GM10248 (cell line): Measurements from ENCODE around the gene SNTB2.
"Not testable (repeated sequence)": the region's sequence is repeated elsewhere in the genome, so short reads cannot be mapped to it uniquely, and the experiment has no call there.

ENCODE experiments used
- CTCF ChIA-PET: fragments of 300-600 bp; sonication (Branson Sonifier 250); formaldehyde crosslinking; extraction: SDS; loops from one replicate; lab custom pipeline; 2021; ENCODE audit warnings: antibody characterized with exemption; lab: Yijun Ruan, JAX
- POLR2A ChIA-PET: fragments of 350-650 bp; sonication (Branson Sonifier 250); formaldehyde crosslinking; extraction: SDS; loops from one replicate; lab custom pipeline; 2020; ENCODE audit warnings: antibody characterized with exemption; lab: Yijun Ruan, JAX
- DNase-seq: peaks from one replicate; pipeline ENCODE4 v3.0.0; 2012; ENCODE audit errors: extremely low spot score
- CTCF ChIP-seq: IDR thresholded peaks from 2 replicates; pipeline ENCODE4 v1.5.1; 2012; ENCODE audit warnings: mild to moderate bottlenecking, low read depth; ENCODE audit errors: extremely low read depth, missing control alignments, control extremely low read depth

SNTB2 gene

GRCh38 chr16:69145658-69146057 lies 41.3 kb upstream of the SNTB2 start:
- no peak for DNase-seq
- ChIA-PET POLR2A (interaction anchor here (0.5 kb wide), 1 partner anchor 14 kb away, joined by 4 read pairs; no protein-coding TSS in a partner anchor), CTCF (interaction anchor here (1.0 to 1.5 kb wide), 3 partner anchors 13 to 143 kb away, joined by 3 read pairs; no protein-coding TSS in a partner anchor)
- TF ChIP-seq CTCF = no peak

GRCh38 chr16:69149621-69150020 lies 37.3 kb upstream of the SNTB2 start:
- CTCF ChIA-PET = interaction anchor here (0.9 to 6.0 kb wide), 23 partner anchors 9 to 293 kb away, joined by 3 to 72 read pairs (median 5); partner anchors contain the start of genes CHTF8 and UTP4
- POLR2A ChIA-PET = interaction anchor here (0.8 kb wide), 1 partner anchor 137 kb away, joined by 5 read pairs; no protein-coding TSS in a partner anchor
- DNase-seq = not testable (repeated sequence)

- peak; percentile 56 for TF ChIP-seq CTCF
- POLR2A ChIA-PET = interaction anchor here (0.8 kb wide), 1 partner anchor 136 kb away, joined by 5 read pairs; no protein-coding TSS in a partner anchor
- peak; percentile 71 for DNase-seq
- CTCF ChIA-PET = interaction anchor here (0.6 to 6.0 kb wide), 34 partner anchors 9 to 346 kb away, joined by 3 to 72 read pairs (median 4); partner anchors contain the start of genes CHTF8, SNTB2 and UTP4
Observed at GRCh38 chr16:69150146-69150865, 36.7 kb upstream of the SNTB2 start.

DNA sequence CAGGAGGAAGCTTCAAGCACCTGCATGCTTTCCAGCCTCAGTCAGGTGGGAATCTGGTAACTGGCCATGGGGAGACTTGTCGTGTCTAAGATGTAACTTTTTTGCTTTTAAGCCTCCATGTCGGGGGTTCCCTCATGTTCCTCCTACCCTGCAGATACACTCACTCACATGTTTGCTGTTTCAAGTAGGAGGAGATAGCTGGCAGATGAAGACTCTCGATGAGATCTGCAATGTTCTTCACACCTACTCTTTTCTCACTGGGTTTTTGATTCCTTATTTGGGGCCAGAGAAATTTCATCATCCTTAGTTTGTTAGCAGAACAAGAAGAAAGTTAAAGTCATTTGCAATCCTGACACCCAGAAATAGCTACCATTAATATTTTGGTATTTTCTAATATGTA lies 29.8 kb upstream of the SNTB2 start:
- ChIA-PET CTCF (interaction anchor here (0.6 to 2.3 kb wide), 5 partner anchors 9 to 128 kb away, joined by 3 to 8 read pairs (median 5); no protein-coding TSS in a partner anchor), POLR2A (no interaction called here)
- no peak for TF ChIP-seq CTCF
- DNase-seq = no peak

DNA sequence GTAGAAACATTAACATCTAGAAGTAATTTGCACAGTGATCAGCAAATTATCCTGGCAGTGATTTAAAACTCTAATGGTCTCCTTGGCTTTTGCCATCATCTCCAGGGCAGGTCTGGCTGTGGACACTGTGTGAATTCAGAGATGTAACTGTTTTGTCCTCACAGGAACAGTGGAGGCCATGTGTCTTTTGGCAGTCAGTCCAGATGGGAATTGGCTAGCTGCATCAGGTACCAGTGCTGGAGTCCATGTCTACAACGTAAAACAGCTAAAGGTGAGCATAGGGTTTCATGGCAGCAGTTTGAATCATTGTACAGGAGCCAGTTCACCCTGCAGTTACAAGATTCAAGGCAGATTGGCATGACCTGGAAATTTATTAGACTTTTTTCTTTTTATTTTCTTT lies 26.8 kb upstream of the SNTB2 start:
- ChIA-PET CTCF (interaction anchor here (1.1 to 2.5 kb wide), 4 partner anchors 8 to 125 kb away, joined by 3 to 12 read pairs (median 8); no protein-coding TSS in a partner anchor), POLR2A (no interaction called here)
- no peak for TF ChIP-seq CTCF
- no peak for DNase-seq

DNA sequence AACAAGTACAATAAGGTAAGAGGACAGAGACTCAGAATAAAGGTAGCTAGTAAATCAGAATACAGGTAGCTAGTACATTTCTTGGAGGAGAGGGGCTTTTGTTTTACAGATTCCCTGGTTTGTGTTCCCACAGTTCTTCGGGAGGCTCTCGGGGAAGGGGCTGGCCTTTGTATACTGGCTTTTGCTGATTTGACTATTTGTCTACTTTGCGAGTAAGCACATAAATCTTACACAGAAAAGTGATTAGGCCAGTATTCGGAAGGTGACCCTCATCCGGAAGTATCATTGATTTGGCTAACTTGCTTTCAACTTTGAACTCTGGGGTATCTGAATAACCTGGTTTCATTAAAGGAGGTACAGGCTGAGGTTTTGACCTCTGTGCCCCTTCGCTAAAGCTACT lies 21.4 kb upstream of the SNTB2 start:
- TF ChIP-seq CTCF = no peak
- ChIA-PET CTCF (interaction anchor here (1.0 to 4.3 kb wide), 5 partner anchors 12 to 120 kb away, joined by 3 to 30 read pairs (median 5); no protein-coding TSS in a partner anchor), POLR2A (no interaction called here)
- DNase-seq = no peak
